Stimulated activated effector memory CD8-positive, alpha-beta T cell treated with anti-CD3 and anti-CD28 coated beads, Interleukin-12 subunit alpha, Interleukin-12 subunit beta, amount 100 ng/mL, for 72 hours (primary cell): ENCODE data around the gene SLC66A3.

Source experiments
- ATAC-seq: fragments of 150-1000 bp; cut with Tn5 transposase; 2 replicates; pipeline ENCODE4 v1.10.0; 2021
- DNase-seq, 2 donors: peaks; one replicate each; pipeline ENCODE4 v3.0.0; 2021 to 2022; ENCODE audit warnings: low spot score in 2 of 2
- H3K27ac Mint-ChIP-seq: one replicate; pipeline ENCODE4 v1.8.0; 2022; ENCODE audit warnings: mild to moderate bottlenecking, mixed read lengths
- H3K36me3 Mint-ChIP-seq: one replicate; pipeline ENCODE4 v1.8.0; 2022; ENCODE audit warnings: mild to moderate bottlenecking, mixed read lengths
- H3K4me1 Mint-ChIP-seq: one replicate; pipeline ENCODE4 v1.8.0; 2022; ENCODE audit warnings: mixed read lengths
- H3K4me3 Mint-ChIP-seq: one replicate; pipeline ENCODE4 v1.8.0; 2022; ENCODE audit warnings: mild to moderate bottlenecking, mixed read lengths
- H3K9me3 Mint-ChIP-seq: one replicate; pipeline ENCODE4 v1.8.0; 2022; ENCODE audit warnings: mixed read lengths

SLC66A3 gene

GRCh38 chr2:11208083-11208482 is 52.8 kb downstream of the SLC66A3 start:
- ATAC-seq (no peak), DNase-seq (no peak)
- Mint-ChIP-seq H3K36me3 (peaks cover 50% of the 10 kb centered on the region), H3K4me3 (no peak overlapping the region), H3K9me3 (no peaks in the 10 kb centered on the region), H3K27ac (no peak overlapping the region), H3K4me1 (peaks cover 22% of the 10 kb centered on the region)

DNA sequence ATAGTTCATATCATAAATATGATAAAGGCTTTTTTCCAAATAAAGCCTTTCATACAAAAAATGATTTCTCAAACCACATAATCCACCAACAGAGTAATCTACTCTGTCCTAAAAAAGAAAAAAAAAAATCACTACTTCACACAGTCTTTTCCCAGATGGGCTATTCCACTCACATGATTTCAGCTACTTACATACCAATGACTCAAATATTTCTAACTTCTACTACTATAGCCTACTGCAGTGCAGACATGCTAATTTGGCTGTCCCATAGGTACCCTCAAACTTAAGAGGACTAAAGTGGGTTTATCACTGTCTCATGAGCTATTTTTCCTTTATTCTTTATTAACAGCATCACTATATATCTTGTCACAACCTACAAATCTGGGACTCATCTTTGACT is 57.4 kb downstream of the SLC66A3 start:
- Mint-ChIP-seq H3K4me1 (no peaks in the 10 kb centered on the region), H3K9me3 (no peaks in the 10 kb centered on the region), H3K36me3 (peaks cover 75% of the 10 kb centered on the region), H3K4me3 (no peak overlapping the region), H3K27ac (no peak overlapping the region)
- ATAC-seq: no peak
- DNase-seq: no peak

DNA sequence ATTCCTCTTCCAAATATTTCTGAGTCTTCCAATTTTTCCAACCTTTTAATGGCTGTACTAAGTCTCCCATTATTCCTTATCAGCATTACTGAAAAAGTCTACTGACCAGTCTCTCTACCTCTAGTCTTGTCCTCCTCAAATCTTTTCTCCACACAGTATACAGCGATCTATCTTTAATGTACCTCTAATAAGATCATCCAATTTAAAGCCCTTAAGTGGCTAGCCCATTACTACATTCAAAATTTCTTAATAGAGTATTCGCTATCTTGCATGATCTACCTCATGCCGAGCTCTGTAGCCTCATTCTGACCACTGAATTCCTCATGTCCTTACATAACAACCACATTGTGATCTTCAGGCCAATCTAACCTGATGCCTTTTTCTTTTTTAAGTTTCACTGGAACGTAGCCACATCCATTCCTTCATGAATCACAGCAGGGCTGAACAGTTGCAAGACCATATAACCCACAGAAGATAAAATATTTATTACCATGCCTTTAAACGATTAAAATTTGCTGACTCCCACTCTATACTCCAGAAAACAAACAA is 57.9 kb downstream of the SLC66A3 start:
- Mint-ChIP-seq H3K27ac (no peak overlapping the region), H3K9me3 (no peaks in the 10 kb centered on the region), H3K36me3 (peaks cover 75% of the 10 kb centered on the region), H3K4me3 (no peak overlapping the region), H3K4me1 (no peaks in the 10 kb centered on the region)
- DNase-seq: no peak
- no peak for ATAC-seq

GRCh38 chr2:11213975-11214374 is 58.7 kb downstream of the SLC66A3 start:
- no peak for ATAC-seq
- Mint-ChIP-seq H3K9me3 (no peaks in the 10 kb centered on the region), H3K4me1 (no peaks in the 10 kb centered on the region), H3K27ac (no peak overlapping the region), H3K36me3 (peaks cover 74% of the 10 kb centered on the region), H3K4me3 (no peak overlapping the region)
- DNase-seq: no peak

DNA sequence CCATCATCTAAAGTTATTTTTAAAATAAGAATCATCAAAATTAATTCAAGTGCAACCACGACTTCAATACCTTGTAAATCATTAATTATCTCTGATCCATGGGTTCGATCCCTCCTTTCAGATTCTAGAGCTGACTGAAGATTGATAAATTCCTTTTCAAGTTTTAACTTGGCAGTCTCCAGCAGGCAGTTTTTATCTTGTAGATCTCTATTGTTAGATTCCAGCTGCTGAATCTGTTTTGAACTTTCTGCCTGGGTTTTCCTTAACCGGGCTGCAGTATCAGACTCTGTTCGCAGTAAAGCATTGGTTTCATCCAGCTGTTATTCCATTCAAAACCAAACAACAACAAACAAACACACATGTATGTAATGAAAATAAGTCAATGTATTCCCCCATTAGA is 59.5 kb downstream of the SLC66A3 start:
- Mint-ChIP-seq H3K4me1 (no peaks in the 10 kb centered on the region), H3K36me3 (peaks cover 81% of the 10 kb centered on the region), H3K27ac (no peak overlapping the region), H3K9me3 (no peaks in the 10 kb centered on the region), H3K4me3 (no peak overlapping the region)
- ATAC-seq (no peak), DNase-seq (no peak)

- no peaks in the 10 kb centered on the region for H3K4me1 Mint-ChIP-seq
- no peaks in the 10 kb centered on the region for H3K9me3 Mint-ChIP-seq
- H3K27ac Mint-ChIP-seq: no peak overlapping the region
- H3K36me3 Mint-ChIP-seq: peaks cover 88% of the 10 kb centered on the region
- no peak overlapping the region for H3K4me3 Mint-ChIP-seq
- DNase-seq (no peak), ATAC-seq (no peak)
Observed at GRCh38 chr2:11215407-11215806, 60.1 kb downstream of the SLC66A3 start.

DNA sequence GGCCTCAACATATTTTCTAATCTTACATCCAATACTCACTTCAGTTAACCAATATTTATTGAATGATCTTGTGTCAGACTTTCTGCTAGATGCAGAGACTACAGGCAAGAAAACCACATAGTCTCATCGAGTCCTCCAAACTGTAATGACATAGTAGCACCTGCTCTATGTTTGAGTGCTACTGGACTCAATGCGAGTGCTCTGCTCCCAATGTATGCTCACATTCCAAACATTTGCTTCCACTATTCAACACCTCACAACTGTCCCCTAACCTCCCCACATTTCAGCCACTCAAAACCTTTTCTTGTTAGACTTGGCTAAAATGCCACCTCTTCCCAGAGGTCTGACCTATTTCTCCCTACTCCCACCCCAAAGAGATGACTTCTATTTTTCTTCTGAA is 65.2 kb downstream of the SLC66A3 start:
- no peak for ATAC-seq
- DNase-seq: no peak
- no peaks in the 10 kb centered on the region for H3K9me3 Mint-ChIP-seq
- H3K4me1 Mint-ChIP-seq: no peaks in the 10 kb centered on the region
- no peak overlapping the region for H3K4me3 Mint-ChIP-seq
- H3K27ac Mint-ChIP-seq: no peak overlapping the region
- peaks cover 57% of the 10 kb centered on the region for H3K36me3 Mint-ChIP-seq

- H3K27ac Mint-ChIP-seq: no peak overlapping the region
- H3K9me3 Mint-ChIP-seq: no peaks in the 10 kb centered on the region
- peaks cover 42% of the 10 kb centered on the region for H3K36me3 Mint-ChIP-seq
- no peaks in the 10 kb centered on the region for H3K4me1 Mint-ChIP-seq
- ATAC-seq: no peak
- no peak for DNase-seq
- no peak overlapping the region for H3K4me3 Mint-ChIP-seq
Observed at GRCh38 chr2:11222845-11223244, 67.6 kb downstream of the SLC66A3 start.

GRCh38 chr2:11224887-11225286 is 69.6 kb downstream of the SLC66A3 start:
- no peaks in the 10 kb centered on the region for H3K9me3 Mint-ChIP-seq
- H3K4me1 Mint-ChIP-seq: no peaks in the 10 kb centered on the region
- H3K36me3 Mint-ChIP-seq: peaks cover 27% of the 10 kb centered on the region
- DNase-seq (no peak), ATAC-seq (no peak)
- no peak overlapping the region for H3K27ac Mint-ChIP-seq
- no peak overlapping the region for H3K4me3 Mint-ChIP-seq

- ATAC-seq (no peak), DNase-seq (no peak)
- Mint-ChIP-seq H3K4me1 (no peaks in the 10 kb centered on the region), H3K36me3 (peaks cover 16% of the 10 kb centered on the region), H3K27ac (no peak overlapping the region), H3K9me3 (no peaks in the 10 kb centered on the region), H3K4me3 (no peak overlapping the region)
Observed at GRCh38 chr2:11227595-11227994, 72.3 kb downstream of the SLC66A3 start.
